ENCODE results near the gene PODNL1.

- TF ChIP-seq POLR2A (IDR thresholded peaks at IDR 0.05; ENCODE audit: low read length) (no peak), GATA1 (IDR thresholded peaks at IDR 0.05; ENCODE audit: low read depth, low read length) (no peak)
Observed at GRCh38 chr19:13986348-13986904, 48.2 kb upstream of the PODNL1 start.
